Immature natural killer cell (primary cell): ENCODE measurements around the gene C2CD2. TPM values are rescaled to one million over a fixed set of nuclear protein-coding genes. Genes with fewer than 3 reads are reported as not detected.
"Not testable (repeated sequence)": the region's sequence is repeated elsewhere in the genome, so short reads cannot be mapped to it uniquely, and the experiment has no call there.

Experiments used
- DNase-seq, 3 donors: peaks; one replicate each; pipeline ENCODE4 v3.0.0; 2022; ENCODE audit warnings: mixed read lengths in 1 of 3
- H3K27ac Mint-ChIP-seq, 6 donors: one replicate each; pipeline ENCODE4 v1.8.0; 2020; ENCODE audit warnings: mixed read lengths in 6 of 6, mild to moderate bottlenecking in 5 of 6, inconsistent platforms in 4 of 6, moderate library complexity in 3 of 6
- H3K27me3 Mint-ChIP-seq, 3 donors: one replicate each; pipeline ENCODE4 v1.8.0; 2020 to 2021; ENCODE audit warnings: low read depth in 3 of 3, mild to moderate bottlenecking in 3 of 3, mixed read lengths in 3 of 3, moderate library complexity in 3 of 3, inconsistent platforms in 1 of 3
- H3K36me3 Mint-ChIP-seq, 3 donors: one replicate each; pipeline ENCODE4 v1.8.0; 2020; ENCODE audit warnings: mixed read lengths in 3 of 3, inconsistent platforms in 2 of 3, mild to moderate bottlenecking in 2 of 3
- H3K4me1 Mint-ChIP-seq, 2 donors: one replicate each; pipeline ENCODE4 v1.8.0; 2020; ENCODE audit warnings: inconsistent platforms in 2 of 2, mild to moderate bottlenecking in 2 of 2, mixed read lengths in 2 of 2, moderate library complexity in 1 of 2
- H3K4me3 Mint-ChIP-seq, 5 donors: one replicate each; pipeline ENCODE4 v1.8.0; 2020; ENCODE audit warnings: mild to moderate bottlenecking in 5 of 5, mixed read lengths in 5 of 5, inconsistent platforms in 3 of 5, moderate library complexity in 3 of 5
- H3K9me3 Mint-ChIP-seq, 6 donors: one replicate each; pipeline ENCODE4 v1.8.0; 2020; ENCODE audit warnings: mild to moderate bottlenecking in 6 of 6, mixed read lengths in 6 of 6, inconsistent platforms in 4 of 6, moderate library complexity in 3 of 6
- polyA plus RNA-seq, 3 donors: library from polyadenylated mRNA; unstranded; fragments of 300-500 nt; fragmentation: Illumina TruSeq; gene quantifications; one replicate each; pipeline ENCODE4 v1.2.3, GENCODE V29; 2021

The C2CD2 gene
- polyA plus RNA-seq, 3 donors from 2014 or later = 2.1 TPM; not detected in 1

GRCh38 chr21:41950941-41951351 is 2.9 kb downstream of the C2CD2 start:
- H3K9me3 Mint-ChIP-seq = peaks cover 0 to 1% (median 0%) of the 10 kb centered on the region in 6 donors
- H3K36me3 Mint-ChIP-seq = peaks cover 0 to 4% (median 0%) of the 10 kb centered on the region in 3 donors
- H3K27me3 Mint-ChIP-seq = peaks cover 4 to 11% (median 5%) of the 10 kb centered on the region in 3 donors
- H3K4me3 Mint-ChIP-seq = peak overlapping the region in 1 of 5 donors; percentile 20
- H3K27ac Mint-ChIP-seq = no peak overlapping the region
- DNase-seq = no peak
- H3K4me1 Mint-ChIP-seq = peaks cover 15 to 16% of the 10 kb centered on the region in 2 donors

- not testable (repeated sequence) for DNase-seq, H3K27ac Mint-ChIP-seq
These were observed 4.2 kb downstream of the C2CD2 start for GRCh38 chr21:41949631-41950030.

GRCh38 chr21:41948901-41949300 is 4.9 kb downstream of the C2CD2 start:
- Mint-ChIP-seq H3K4me3 (no peak overlapping the region), H3K27me3 (peaks cover 0 to 3% (median 2%) of the 10 kb centered on the region in 3 donors), H3K36me3 (no peaks in the 10 kb centered on the region), H3K9me3 (no peaks in the 10 kb centered on the region), H3K27ac (no peak overlapping the region), H3K4me1 (peaks cover 8 to 9% of the 10 kb centered on the region in 2 donors)
- DNase-seq = no peak

More at GRCh38 chr21:41949631-41950030, 4.2 kb downstream of the C2CD2 start:
- not testable (repeated sequence) for H3K4me3 Mint-ChIP-seq, H3K27me3 Mint-ChIP-seq, H3K9me3 Mint-ChIP-seq, H3K36me3 Mint-ChIP-seq
- H3K4me1 Mint-ChIP-seq = peaks cover 14% of the 10 kb centered on the region in 2 donors

- Mint-ChIP-seq H3K4me1 (peaks cover 8 to 9% of the 10 kb centered on the region in 2 donors), H3K27me3 (peaks cover 0 to 3% (median 2%) of the 10 kb centered on the region in 3 donors), H3K4me3 (no peak overlapping the region), H3K36me3 (no peaks in the 10 kb centered on the region), H3K9me3 (no peaks in the 10 kb centered on the region), H3K27ac (peak overlapping the region in 1 of 6 donors; percentile 6)
- DNase-seq = no peak
These were observed 5.5 kb downstream of the C2CD2 start for GRCh38 chr21:41948078-41948895.

- DNase-seq = no peak
- no peaks in the 10 kb centered on the region for H3K36me3 Mint-ChIP-seq
- no peak overlapping the region for H3K27ac Mint-ChIP-seq
- H3K4me1 Mint-ChIP-seq = no peaks in the 10 kb centered on the region
- H3K9me3 Mint-ChIP-seq = no peaks in the 10 kb centered on the region
- no peak overlapping the region for H3K4me3 Mint-ChIP-seq
- H3K27me3 Mint-ChIP-seq = peaks cover 0 to 9% (median 3%) of the 10 kb centered on the region in 3 donors
These were observed 7.8 kb downstream of the C2CD2 start for GRCh38 chr21:41945982-41946381.

GRCh38 chr21:41943851-41944250 is 10.0 kb downstream of the C2CD2 start:
- Mint-ChIP-seq H3K27ac (no peak overlapping the region), H3K9me3 (no peaks in the 10 kb centered on the region), H3K36me3 (no peaks in the 10 kb centered on the region), H3K27me3 (peaks cover 1 to 9% (median 2%) of the 10 kb centered on the region in 3 donors), H3K4me1 (no peaks in the 10 kb centered on the region), H3K4me3 (no peak overlapping the region)
- no peak for DNase-seq

- H3K27ac Mint-ChIP-seq = no peak overlapping the region
- DNase-seq = no peak
- H3K36me3 Mint-ChIP-seq = no peaks in the 10 kb centered on the region
- H3K9me3 Mint-ChIP-seq = no peaks in the 10 kb centered on the region
- peaks cover 2 to 13% (median 3%) of the 10 kb centered on the region in 3 donors for H3K27me3 Mint-ChIP-seq
- no peak overlapping the region for H3K4me3 Mint-ChIP-seq
- H3K4me1 Mint-ChIP-seq = no peaks in the 10 kb centered on the region
These were observed 11.4 kb downstream of the C2CD2 start for GRCh38 chr21:41942457-41942856.

- Mint-ChIP-seq H3K27ac (no peak overlapping the region), H3K36me3 (no peaks in the 10 kb centered on the region), H3K9me3 (no peaks in the 10 kb centered on the region)
These were observed 11.9 kb downstream of the C2CD2 start for GRCh38 chr21:41941941-41942340.

GRCh38 chr21:41940431-41940830 is 13.4 kb downstream of the C2CD2 start:
- Mint-ChIP-seq H3K27me3 (peaks cover 2 to 19% (median 5%) of the 10 kb centered on the region in 3 donors), H3K36me3 (no peaks in the 10 kb centered on the region), H3K4me3 (no peak overlapping the region), H3K9me3 (no peaks in the 10 kb centered on the region), H3K4me1 (no peaks in the 10 kb centered on the region), H3K27ac (no peak overlapping the region)
- no peak for DNase-seq

More at GRCh38 chr21:41941941-41942340, 11.9 kb downstream of the C2CD2 start:
- Mint-ChIP-seq H3K4me1 (no peaks in the 10 kb centered on the region), H3K4me3 (no peak overlapping the region), H3K27me3 (peaks cover 2 to 10% (median 5%) of the 10 kb centered on the region in 3 donors)
- no peak for DNase-seq

- H3K9me3 Mint-ChIP-seq = no peaks in the 10 kb centered on the region
- H3K27me3 Mint-ChIP-seq = peaks cover 2 to 19% (median 5%) of the 10 kb centered on the region in 3 donors
- DNase-seq = no peak
- no peak overlapping the region for H3K27ac Mint-ChIP-seq
- H3K36me3 Mint-ChIP-seq = no peaks in the 10 kb centered on the region
- no peaks in the 10 kb centered on the region for H3K4me1 Mint-ChIP-seq
- H3K4me3 Mint-ChIP-seq = no peak overlapping the region
These were observed 14.4 kb downstream of the C2CD2 start for GRCh38 chr21:41939391-41939790.

GRCh38 chr21:41933313-41934079 is 20.3 kb downstream of the C2CD2 start:
- H3K4me3 Mint-ChIP-seq = peak overlapping the region in 4 of 5 donors; percentile 8 to 30 (median 21)
- no peak for DNase-seq
- no peak overlapping the region for H3K27ac Mint-ChIP-seq
- H3K4me1 Mint-ChIP-seq = peaks cover 13 to 28% of the 10 kb centered on the region in 2 donors
- peaks cover 6 to 25% (median 10%) of the 10 kb centered on the region in 3 donors for H3K27me3 Mint-ChIP-seq
- peaks cover 0 to 3% (median 0%) of the 10 kb centered on the region in 3 donors for H3K36me3 Mint-ChIP-seq
- H3K9me3 Mint-ChIP-seq = no peaks in the 10 kb centered on the region

GRCh38 chr21:41932576-41933312 is 21.1 kb downstream of the C2CD2 start:
- peaks cover 4 to 21% (median 10%) of the 10 kb centered on the region in 3 donors for H3K27me3 Mint-ChIP-seq
- peak overlapping the region in 4 of 5 donors; percentile 8 to 30 (median 21) for H3K4me3 Mint-ChIP-seq
- DNase-seq = no peak
- peaks cover 0 to 3% (median 0%) of the 10 kb centered on the region in 3 donors for H3K36me3 Mint-ChIP-seq
- H3K4me1 Mint-ChIP-seq = peaks cover 20 to 36% of the 10 kb centered on the region in 2 donors
- H3K27ac Mint-ChIP-seq = peak overlapping the region in 1 of 6 donors; percentile 49
- H3K9me3 Mint-ChIP-seq = no peaks in the 10 kb centered on the region

- Mint-ChIP-seq H3K27me3 (peaks cover 3 to 21% (median 10%) of the 10 kb centered on the region in 3 donors), H3K4me1 (peaks cover 24 to 39% of the 10 kb centered on the region in 2 donors), H3K27ac (no peak overlapping the region), H3K9me3 (no peaks in the 10 kb centered on the region), H3K4me3 (no peak overlapping the region), H3K36me3 (peaks cover 0 to 3% (median 0%) of the 10 kb centered on the region in 3 donors)
- no peak for DNase-seq
These were observed 21.6 kb downstream of the C2CD2 start for GRCh38 chr21:41932191-41932575.
